DMS153 (cell line): Measurements from ENCODE around the gene METTL22.

Experiments
- DNase-seq: peaks from one replicate; lab custom pipeline; 2025; lab: John Stamatoyannopoulos, UW

The METTL22 gene, protein sequence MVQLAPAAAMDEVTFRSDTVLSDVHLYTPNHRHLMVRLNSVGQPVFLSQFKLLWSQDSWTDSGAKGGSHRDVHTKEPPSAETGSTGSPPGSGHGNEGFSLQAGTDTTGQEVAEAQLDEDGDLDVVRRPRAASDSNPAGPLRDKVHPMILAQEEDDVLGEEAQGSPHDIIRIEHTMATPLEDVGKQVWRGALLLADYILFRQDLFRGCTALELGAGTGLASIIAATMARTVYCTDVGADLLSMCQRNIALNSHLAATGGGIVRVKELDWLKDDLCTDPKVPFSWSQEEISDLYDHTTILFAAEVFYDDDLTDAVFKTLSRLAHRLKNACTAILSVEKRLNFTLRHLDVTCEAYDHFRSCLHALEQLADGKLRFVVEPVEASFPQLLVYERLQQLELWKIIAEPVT

DNA sequence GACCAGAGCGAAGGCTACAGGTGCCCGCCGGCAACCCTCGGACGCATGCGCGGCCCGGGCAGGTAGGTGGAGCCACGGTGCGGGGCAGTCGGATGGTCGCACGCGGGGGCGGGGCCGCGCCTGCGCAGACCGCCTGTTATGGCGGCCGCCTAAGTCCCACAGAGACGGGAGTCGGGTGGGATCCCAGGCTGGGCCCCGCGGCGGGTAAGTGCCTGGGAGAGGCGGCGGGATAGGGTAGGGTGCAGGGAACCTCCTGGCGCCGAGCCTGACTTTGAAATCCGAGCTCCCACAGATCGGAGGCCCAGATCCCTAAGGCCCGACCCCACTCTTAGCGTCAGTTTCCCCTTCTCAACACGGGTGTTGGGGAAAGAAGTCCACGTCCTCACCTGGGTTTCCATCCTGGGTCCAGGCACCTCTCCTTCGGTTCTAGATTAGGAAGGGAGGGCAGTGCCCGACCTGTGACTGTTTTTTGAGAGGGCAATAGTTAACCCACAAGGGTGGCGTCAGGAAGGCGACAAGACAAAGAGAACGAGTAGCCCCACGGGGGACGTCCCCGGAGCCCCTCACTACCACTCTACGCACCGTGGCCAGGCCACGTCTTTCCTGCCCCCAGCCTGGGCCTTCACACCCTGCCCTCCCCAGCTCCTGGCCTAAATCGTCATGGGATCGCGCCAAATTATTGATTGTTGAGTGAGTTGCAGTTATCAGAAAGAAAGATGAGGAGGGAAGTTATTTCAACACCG lies at the start of gene METTL22:
Gene METTL22 (plus strand): TSS at position 127 of the 743 bp plus-strand sequence. CDS start 3,968 bp downstream, outside the sequence.
- DNase-seq = peak; percentile 55

DNA sequence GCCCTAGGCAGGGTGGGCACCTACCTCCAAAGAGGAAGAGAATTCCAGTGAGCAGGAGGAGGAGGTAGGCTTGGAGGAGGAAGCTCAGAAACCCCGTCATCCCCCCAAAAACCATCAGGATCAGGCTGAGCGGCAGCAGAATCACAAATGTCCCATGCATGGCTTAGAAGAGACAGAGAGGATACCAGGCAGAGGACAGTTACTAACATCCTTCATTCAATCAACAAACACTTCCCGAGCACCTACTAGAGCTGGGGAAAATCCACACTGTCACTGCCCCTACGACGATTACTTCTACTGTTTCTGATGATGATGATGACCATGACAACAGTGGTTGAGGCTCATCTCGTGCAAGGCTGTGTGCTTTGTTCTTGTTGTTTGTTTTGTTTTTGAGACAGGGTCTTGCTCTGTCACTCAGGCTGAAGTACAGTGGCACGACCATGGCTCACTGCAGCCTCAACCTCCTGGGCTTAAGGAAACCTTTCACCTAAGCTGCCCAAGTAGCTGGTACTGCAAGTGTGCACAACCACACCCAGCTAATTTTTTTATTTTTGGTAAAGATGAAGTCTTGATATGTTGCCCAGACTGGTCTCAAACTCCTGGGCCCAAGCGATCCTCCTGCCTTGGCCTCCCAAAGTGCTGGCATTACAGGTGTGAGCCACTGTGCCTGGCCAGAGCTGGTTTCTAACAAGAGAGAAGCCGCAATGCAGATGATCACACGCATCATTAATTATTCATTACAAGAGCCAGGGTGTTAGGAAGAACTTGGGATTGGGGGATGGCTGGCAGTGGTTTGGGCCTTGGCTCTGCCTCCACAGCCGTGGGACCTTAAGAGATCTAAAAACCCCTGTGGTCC lies 49.2 kb upstream of the METTL22 start:
- DNase-seq = peak; percentile 27

DNA sequence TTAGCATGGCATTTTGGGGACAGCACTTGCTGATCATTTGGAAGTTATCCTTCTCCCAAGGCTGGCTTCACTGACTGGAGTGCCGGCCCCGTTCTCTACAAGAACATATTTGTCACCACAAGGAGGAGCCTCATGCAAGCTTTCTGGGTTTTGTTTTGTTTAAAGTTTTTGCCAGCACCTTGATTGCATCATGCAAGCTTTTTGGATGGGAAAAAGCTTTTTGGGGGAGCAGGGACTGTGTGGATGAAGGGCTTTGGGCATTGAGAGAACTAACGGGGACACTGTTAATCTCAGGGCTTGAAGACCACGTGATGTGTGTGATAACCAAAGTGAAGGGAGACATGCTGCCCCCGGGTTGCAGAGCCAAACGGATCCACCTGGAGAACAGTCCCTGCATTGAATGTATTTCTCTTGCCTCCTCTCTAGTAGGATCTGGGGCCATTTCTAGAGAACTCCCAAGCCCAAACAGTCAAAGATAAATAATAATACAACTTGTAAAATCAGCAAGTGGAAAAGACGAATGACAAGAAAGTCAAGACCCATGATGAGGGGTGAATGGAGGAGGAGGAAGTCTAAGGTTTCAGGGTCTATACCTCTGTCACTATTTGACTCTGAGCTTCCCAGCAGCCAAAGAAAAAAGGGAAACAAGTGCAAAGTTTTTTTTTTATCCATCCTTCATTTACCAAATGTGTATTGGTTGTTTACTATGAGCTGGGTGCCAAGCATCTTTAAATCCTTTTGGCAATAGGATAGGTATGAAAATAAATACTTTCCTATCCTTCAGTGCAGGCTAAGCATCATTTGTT lies 48.4 kb upstream of the METTL22 start:
- DNase-seq = no peak

DNA sequence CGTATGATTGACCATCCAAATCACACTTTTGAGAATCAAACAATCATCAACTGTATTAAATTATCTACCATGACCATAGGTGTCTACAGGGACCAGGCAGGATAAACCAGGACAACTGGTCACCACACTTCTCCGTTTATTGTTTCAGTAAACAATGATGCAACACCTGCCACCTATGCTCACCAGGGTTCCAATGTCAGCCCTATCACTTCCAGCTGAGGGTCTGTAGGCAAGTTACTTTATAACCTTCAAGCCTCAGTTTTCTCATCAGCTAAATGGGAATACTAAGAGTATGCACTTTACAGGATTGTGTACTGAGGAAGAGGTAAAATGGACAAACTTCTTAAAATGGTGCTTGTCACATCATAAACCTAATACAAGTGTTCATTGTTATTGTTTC lies 46.1 kb upstream of the METTL22 start:
- no peak for DNase-seq

DNA sequence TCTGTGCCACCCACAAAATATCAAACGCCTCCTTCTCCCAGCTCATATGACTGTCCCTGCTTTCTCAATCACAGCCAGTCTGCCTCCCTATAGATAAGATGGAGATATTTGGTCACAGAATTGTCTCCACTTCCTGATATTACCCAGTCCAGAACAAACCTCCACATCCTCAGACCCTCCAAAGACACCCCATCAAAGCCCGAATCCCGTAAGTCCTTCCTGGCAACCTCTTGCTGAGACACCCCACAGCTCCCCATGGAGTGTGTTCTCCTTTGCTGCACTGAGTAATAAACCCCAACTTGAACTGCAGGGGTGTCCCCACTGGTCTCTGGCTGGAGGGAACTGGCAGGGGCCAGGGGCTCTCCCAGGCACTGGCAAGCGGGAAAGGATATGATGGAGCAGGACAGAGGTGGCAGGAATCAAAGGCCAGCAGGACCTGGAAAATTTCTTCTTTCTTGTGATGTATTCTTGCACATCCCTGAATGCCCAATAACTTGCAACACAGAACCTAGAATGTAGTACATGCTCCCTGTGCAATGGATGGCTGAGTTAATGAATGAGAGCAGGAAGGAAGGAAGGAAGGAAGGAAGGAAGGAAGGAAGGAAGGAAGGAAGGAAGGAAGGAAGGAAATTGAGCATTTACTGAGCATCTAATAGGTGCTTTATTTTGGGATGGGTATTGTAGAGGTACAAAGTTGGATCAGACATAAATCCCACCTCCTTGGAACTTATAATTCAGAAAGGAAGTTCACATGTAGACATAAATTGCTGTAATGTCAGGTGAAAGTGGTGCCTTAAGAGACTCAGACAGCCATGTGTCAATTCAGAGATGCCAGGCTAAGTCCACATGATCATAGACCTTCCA lies 45.1 kb upstream of the METTL22 start:
- no peak for DNase-seq

DNA sequence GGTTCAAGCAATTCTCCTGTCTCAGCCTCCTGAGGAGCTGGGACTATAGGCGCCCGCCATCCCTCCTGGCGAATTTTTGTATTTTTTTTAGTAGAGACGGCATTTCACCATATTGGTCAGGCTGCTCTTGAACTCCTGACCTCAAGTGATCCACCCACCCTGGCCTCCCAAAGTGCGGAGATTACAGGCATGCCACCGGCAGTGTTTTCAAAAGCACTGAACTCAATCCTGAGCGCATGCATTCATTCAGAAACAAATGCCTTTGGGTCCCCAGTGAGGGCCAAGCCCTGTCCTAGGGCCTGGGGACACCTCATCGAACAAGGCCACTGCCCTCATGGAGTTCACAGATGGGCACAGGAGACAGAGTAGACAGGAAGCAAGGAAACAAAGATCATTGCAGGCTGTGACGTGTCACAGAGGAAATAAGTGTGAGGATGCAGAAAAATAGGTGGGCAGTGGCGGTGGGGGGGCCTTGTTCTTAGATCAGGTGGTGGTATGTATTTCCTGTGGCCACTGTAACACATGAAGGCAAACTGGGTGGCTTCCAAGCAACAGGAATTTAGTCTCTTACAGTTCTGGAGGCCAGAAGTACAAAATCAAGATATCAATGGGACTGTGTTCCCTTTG lies 43.7 kb upstream of the METTL22 start:
- no peak for DNase-seq

DNA sequence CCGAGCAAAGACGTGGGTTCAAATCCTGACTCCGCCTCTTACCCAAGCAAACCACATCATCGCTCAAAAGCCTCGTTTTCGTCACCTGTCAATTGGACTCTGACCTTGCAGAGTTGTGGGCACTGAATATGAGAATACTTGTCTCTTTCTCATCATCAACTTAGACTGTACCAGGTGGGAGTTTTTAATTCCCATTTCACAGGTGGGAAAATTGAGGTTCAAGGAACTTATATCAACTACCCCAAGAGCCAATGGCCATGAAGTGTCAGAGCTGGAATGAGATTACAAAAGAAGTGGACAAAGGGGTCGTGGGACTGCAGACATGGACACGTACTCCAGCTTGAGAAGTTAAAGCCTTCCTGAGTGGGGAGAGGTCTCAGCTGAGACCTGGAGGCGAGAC lies 41.9 kb upstream of the METTL22 start:
- DNase-seq = no peak

DNA sequence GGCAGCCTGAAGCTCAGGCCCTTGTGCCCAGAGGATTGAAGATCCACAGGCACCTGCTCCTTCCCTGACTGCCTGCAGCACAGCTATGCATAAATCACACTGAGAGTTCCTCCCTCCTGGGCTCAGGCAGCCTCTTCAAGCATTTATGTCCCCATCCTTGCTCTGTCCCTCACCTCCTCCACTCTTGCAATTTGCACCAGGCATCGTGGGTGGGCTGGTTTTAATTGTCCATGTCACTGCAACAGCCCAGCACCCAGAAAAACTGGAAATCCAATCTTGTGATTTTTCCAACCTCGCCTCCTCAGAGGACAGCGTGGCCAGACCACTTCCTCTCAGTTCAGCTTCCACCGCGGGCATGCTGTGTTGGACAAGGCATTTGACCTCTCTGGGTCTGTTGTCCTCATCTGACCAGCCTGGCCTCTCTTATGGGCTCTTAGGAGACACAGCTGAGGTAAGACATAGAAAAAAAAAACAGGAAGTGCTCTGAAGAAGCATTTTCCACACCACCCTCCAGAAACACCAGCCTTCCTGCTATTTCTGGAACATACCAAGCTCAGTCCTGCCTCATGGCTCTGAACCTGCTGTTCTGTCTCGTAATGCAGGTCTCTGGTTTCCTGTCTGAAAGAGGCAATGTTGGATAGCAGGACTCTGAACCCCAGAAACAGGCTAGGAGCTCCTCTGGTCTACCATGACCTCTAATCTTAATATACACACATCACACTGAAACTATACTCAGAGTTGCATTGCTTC lies 39.5 kb upstream of the METTL22 start:
- no peak for DNase-seq

DNA sequence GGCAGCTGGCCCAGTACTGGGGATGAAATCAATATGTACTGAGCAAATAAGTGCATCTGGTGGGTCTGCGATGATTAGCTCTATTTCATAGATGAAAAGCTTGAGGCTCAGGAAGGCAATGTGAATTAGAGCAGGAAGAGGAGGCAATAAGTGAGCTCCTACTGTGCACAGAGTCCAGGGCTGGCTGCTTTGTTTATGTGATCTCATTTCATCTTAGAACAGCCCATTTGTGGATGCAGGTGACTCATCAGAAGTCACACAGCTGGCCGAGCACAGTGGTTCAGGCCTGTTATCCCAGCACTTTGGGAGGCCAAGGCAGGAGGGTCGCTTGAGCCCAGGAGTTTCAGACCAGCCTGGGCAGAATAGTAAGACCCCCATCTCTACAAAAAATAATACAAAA lies 38.3 kb upstream of the METTL22 start:
- no peak for DNase-seq

DNA sequence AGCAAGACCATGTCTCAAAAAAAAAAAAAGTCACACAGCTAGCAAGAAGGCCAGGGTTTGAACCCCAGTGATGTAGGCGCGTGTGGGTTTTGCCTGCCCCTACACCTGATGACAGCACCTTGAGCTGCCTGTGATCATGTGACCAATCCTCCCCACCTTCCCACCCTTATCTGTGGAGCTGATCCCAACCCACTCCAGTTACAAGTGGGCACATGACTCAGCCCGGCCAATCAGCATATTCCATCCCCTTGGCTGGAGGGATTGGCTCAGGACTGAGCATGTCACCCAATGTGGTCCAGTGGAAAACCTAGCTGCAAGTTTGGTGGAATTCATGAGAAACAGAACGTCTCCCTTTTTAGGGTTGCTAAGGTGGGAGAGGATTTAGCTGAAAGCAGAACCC lies 37.8 kb upstream of the METTL22 start:
- no peak for DNase-seq

DNA sequence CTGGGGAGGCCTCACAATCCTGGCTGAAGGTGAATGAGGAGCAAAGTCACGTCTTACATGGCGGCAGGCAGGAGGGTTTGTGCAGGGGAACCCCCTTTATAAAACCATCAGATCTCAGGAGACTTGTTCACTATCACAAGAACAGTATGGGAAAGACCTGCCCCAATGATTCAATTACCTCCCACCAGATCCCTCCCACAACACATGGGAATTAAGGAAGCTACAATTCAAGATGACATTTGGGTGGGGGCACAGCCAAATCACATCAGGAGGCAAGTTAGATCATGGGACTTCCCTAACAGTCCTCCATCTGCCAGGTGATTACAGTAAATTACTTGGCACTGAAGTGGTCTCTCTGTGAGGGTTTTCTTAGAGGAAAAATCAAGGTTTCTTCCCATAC lies 36.5 kb upstream of the METTL22 start:
- no peak for DNase-seq

DNA sequence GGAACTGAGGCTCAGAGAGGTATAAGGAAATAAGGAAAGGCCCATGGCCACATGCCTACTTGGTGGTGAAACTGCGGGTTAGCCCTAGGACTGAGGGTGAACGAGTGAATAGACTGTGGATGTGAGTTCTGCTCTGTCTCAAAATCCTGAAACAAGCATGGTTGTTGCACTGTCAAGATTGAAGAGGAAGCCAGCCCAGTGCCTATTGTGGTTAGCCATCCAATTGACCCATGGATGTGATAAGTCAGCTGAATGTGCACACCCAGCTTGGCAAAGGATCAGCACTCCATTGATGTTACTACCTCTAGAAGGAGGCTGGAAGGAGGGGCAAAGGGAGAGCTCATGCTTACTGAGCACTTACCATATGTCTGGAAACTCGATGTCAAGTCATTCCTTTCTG lies 35.6 kb upstream of the METTL22 start:
- DNase-seq = no peak

DNA sequence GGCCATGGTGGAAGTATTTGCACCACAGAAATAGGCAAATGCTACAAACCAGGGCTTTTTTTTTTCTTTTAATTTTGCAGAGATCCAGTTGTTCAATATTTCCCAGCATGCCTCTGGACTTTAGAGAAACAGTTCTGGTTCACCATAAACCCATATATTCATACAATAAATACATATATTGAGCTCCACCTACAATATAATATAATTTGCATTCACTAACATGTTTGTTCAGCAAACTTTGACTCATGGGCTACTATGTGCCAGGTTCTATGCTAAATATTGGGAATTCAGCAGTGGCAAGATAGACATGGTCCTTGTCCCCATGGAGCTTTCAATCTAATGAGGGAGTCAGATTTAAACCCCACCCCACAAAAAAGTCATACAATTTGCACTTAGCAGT lies 34.4 kb upstream of the METTL22 start:
- no peak for DNase-seq

DNA sequence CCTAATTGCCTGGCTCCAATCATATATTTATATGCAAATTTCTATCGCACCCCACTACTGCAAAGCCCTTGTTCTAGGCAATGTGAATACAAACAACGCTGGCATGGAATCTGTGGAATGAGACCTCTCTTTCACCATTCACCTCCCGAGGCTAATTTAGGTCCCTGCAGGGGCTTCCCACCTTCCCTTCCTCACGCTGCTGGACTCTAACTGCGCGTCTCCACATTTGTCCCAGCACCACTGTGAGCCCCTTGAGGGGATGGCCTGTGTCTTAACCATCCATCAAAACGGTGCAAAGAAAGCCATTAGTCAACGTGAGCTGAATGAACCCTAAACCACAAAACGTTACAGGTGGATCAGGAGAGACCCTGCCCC lies 32.8 kb upstream of the METTL22 start:
- DNase-seq = no peak

DNA sequence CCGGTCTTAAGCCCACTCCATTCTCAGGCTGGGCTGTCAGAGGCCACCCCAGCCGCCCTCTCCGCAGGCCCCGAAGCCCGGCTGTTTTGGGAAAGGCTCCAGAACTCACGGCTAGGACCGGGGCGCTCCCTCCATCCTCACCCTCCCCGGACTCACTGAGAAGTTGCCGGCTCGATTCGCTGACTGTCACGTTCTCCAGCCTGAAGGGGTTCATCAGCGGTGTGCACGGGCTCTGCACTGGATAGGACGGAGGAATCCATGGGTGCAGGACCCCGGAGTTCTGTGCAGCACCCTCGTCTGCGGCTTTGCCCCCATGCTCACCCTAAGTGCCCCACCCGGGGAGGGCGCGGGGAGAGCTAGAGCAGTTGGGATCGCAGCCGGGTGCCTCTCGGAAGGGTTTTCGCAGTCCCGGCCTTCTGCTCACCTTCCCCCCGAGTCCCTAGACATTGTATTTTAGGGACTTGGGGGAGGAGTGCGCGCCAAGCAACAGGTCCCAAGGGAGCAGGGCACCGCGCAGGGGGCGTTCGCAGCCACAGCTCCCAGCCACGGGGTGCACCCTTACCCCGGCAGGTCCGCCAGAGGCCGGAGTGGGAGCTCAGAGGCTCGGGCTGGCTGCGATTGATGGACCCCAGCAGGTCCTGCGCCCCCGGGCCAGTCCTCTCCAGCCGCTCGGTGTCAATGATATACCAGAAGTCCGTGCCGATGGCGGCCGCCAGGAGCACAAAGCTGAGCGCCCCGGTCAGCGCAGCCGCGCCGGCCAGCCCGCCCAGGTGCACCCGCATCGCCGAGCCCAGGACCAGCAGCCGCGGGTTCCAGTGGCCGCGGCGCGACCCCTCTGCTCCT lies 32.2 kb upstream of the METTL22 start:
- DNase-seq = no peak

DNA sequence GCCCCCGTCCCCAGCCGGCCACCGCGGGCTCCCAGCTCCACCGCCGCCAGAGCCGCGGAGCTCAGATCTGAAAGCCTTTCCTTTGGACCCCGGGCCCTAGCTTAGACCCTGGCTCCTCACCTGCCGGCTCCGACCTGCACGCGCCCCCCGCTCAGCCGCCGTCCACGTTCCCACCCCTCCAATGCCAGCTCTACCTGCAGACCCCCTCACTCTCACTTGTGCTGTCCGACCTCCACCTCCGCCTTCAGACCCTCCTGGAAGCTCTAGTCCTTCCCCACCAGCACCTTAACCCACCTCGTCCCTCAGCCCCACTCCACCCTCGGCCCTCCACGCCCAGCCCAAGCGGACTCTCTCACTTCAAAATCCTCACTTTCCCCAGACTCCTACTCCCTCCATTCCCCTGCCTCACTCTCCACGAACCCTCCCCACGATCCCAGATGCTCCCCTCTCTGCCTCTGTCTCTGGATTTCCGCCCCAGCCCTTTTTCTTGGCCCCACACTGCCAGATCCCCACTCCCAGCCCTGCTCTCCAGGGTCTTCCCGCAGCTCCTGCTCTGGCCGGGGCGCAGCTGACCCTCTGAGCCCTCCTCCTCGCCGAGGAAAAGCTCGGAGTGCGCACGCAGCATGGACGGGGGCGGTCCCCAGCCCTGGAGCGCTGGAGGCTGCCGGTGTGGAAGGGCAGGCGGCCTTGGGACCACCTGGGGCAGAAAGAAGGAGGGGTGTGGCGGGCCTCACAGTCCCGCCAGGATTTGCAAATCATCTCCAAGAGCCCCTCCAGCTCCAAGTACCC lies 31.4 kb upstream of the METTL22 start, which contains the start of gene TMEM114:
Gene TMEM114 (minus strand): TSS at position 612 of the 789 bp plus-strand sequence. CDS start 673 bp downstream, outside the sequence.
- no peak for DNase-seq

DNA sequence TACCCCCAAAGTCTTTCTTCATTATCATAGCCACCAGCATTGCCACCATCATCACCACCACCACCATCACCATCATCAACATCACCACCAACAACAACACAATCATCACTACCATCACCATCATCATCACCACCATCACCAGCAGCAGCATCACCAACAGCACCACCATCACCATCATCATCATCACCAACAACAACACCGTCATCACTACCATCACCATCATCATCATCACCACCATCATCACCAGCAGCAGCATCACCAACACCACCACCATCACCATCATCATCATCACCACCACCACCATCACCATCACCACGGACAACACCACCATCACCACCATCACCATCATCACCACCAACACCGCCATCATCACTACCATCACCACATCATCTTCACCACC lies 30.7 kb upstream of the METTL22 start:
- DNase-seq = no peak

DNA sequence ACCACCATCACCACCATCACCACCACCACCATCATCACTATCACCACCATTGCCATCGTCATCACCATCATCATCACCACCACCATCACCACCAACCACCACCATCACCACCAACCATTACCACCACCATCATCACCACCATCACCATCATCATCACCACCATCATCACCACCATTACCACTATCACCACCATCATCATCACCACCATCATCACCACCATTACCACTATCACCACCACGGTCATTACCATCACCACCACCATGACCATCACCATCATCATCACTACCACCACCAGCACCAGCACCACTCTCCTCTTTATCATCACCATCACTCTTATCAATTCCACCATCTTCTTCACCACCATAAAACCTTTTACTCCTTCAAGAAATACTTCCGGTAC lies 30.0 kb upstream of the METTL22 start:
- DNase-seq = no peak
